ENCODE data around the gene NALF2.

Gene NALF2

GRCh38 chrX:69503782-69504625, at the start of gene NALF2:
TSS of gene NALF2 (plus strand) at chrX:69504326. CDS start at chrX:69505283, 957 bp downstream.
- in situ Hi-C loops (cut with MboI; ENCODE audit: low sequenced_read_pairs) = no loop called here

- in situ Hi-C loops (cut with MboI; ENCODE audit: low sequenced_read_pairs) = no loop called here
These were observed 46.4 kb upstream of the NALF2 start for GRCh38 chrX:69457756-69458155.

GRCh38 chrX:69466546-69466945, 37.6 kb upstream of the NALF2 start:
- in situ Hi-C loops (cut with MboI; ENCODE audit: low sequenced_read_pairs) = no loop called here

- in situ Hi-C loops (cut with MboI; ENCODE audit: low sequenced_read_pairs) = no loop called here
These were observed 34.2 kb upstream of the NALF2 start for GRCh38 chrX:69469975-69470374.

- in situ Hi-C loops (cut with MboI; ENCODE audit: low sequenced_read_pairs) = no loop called here
These were observed 14.5 kb upstream of the NALF2 start for GRCh38 chrX:69489625-69490024.

GRCh38 chrX:69493193-69493592, 10.9 kb upstream of the NALF2 start:
- in situ Hi-C loops (cut with MboI; ENCODE audit: low sequenced_read_pairs) = no loop called here

GRCh38 chrX:69493766-69494165, 10.4 kb upstream of the NALF2 start:
- in situ Hi-C loops (cut with MboI; ENCODE audit: low sequenced_read_pairs) = no loop called here

- in situ Hi-C loops (cut with MboI; ENCODE audit: low sequenced_read_pairs) = no loop called here
These were observed 7.9 kb upstream of the NALF2 start for GRCh38 chrX:69496183-69496582.

GRCh38 chrX:69501429-69501828, 2.7 kb upstream of the NALF2 start:
- in situ Hi-C loops (cut with MboI; ENCODE audit: low sequenced_read_pairs) = no loop called here

- in situ Hi-C loops (cut with MboI; ENCODE audit: low sequenced_read_pairs) = no loop called here
These were observed 821 bp upstream of the NALF2 start for GRCh38 chrX:69503228-69503781.

GRCh38 chrX:69504626-69505612, 793 bp downstream of the NALF2 start:
- in situ Hi-C loops (cut with MboI; ENCODE audit: low sequenced_read_pairs) = no loop called here

GRCh38 chrX:69505772-69506616, 1.9 kb downstream of the NALF2 start:
- in situ Hi-C loops (cut with MboI; ENCODE audit: low sequenced_read_pairs) = no loop called here

GRCh38 chrX:69506617-69507499, 2.7 kb downstream of the NALF2 start:
- in situ Hi-C loops (cut with MboI; ENCODE audit: low sequenced_read_pairs) = no loop called here

GRCh38 chrX:69507500-69507789, 3.3 kb downstream of the NALF2 start:
- in situ Hi-C loops (cut with MboI; ENCODE audit: low sequenced_read_pairs) = no loop called here

- in situ Hi-C loops (cut with MboI; ENCODE audit: low sequenced_read_pairs) = no loop called here
These were observed 4.5 kb downstream of the NALF2 start for GRCh38 chrX:69508610-69509009.

GRCh38 chrX:69510137-69510715, 6.1 kb downstream of the NALF2 start:
- in situ Hi-C loops (cut with MboI; ENCODE audit: low sequenced_read_pairs) = no loop called here

- in situ Hi-C loops (cut with MboI; ENCODE audit: low sequenced_read_pairs) = no loop called here
These were observed 6.9 kb downstream of the NALF2 start for GRCh38 chrX:69510914-69511513.

- in situ Hi-C loops (cut with MboI; ENCODE audit: low sequenced_read_pairs) = no loop called here
These were observed 17.9 kb downstream of the NALF2 start for GRCh38 chrX:69522052-69522451.

GRCh38 chrX:69523314-69523713, 19.2 kb downstream of the NALF2 start:
- in situ Hi-C loops (cut with MboI; ENCODE audit: low sequenced_read_pairs) = no loop called here
